Esophagus muscularis mucosa (tissue), 4 donors: ENCODE data around the gene LTBP1. TPM values are rescaled to one million over a fixed set of nuclear protein-coding genes. Genes with fewer than 3 reads are reported as not detected.
"Not testable (repeated sequence)": the region's sequence is repeated elsewhere in the genome, so short reads cannot be mapped to it uniquely, and the experiment has no call there.

ENCODE experiments used
- DNase-seq: peaks from one replicate; pipeline ENCODE4 v3.0.0-alpha.2; 2017; ENCODE audit errors: extremely low spot score
- H3K27ac ChIP-seq, 4 donors: fragments of 200-600 bp; sonication (generic); replicated peaks in 1 of 4; 1 replicate in 3 of 4; 2 replicates in 1 of 4; pipeline ENCODE4 v1.5.1; 2016 to 2019; ENCODE audit warnings: mild to moderate bottlenecking in 1 of 4
- H3K27me3 ChIP-seq, 4 donors: fragments of 200-600 bp; sonication (generic); one replicate each; pipeline versions ENCODE4 v1.5.1 to v1.6.0; 2016 to 2019
- H3K36me3 ChIP-seq, 4 donors: fragments of 200-600 bp; sonication (generic); one replicate each; pipeline ENCODE4 v1.5.1; 2016 to 2019
- H3K4me1 ChIP-seq, 4 donors: fragments of 200-600 bp; sonication (generic); one replicate each; pipeline ENCODE4 v1.5.1; 2016 to 2019
- H3K4me3 ChIP-seq, 4 donors: fragments of 200-600 bp; sonication (generic); 1 replicate in 2 of 4; 2 replicates in 2 of 4; pipeline ENCODE4 v1.5.1; 2016 to 2019; ENCODE audit warnings: mild to moderate bottlenecking in 4 of 4, moderate library complexity in 1 of 4
- H3K9me3 ChIP-seq, 4 donors: fragments of 200-600 bp; sonication (generic); 1 replicate in 3 of 4; 2 replicates in 1 of 4; pipeline ENCODE4 v1.5.1; 2016 to 2019
- EP300 ChIP-seq: sonication (generic); formaldehyde crosslinking; IDR thresholded peaks from one replicate; pipeline ENCODE4 v1.6.1; 2017; ENCODE audit warnings: antibody characterized with exemption
- POLR2A ChIP-seq: fragments of 450-650 bp; IDR thresholded peaks from one replicate; pipeline ENCODE4 v1.6.1; 2017; ENCODE audit warnings: antibody characterized with exemption, moderate library complexity, mild to moderate bottlenecking, low read depth
- POLR2AphosphoS5 ChIP-seq, 2 donors: sonication (generic); formaldehyde crosslinking; IDR thresholded peaks; one replicate each; pipeline ENCODE4 v1.6.1; 2017; ENCODE audit warnings: antibody characterized with exemption in 2 of 2
- WGBS: methylation state at CpG from one replicate; pipeline ENCODE4 v1.1.5; 2018; 5-methylcytosine and 5-hydroxymethylcytosine counted together
- intact Hi-C: fragments of 100-400 bp; cut with DNase I; formaldehyde crosslinking; loops from one replicate; pipeline ENCODE4 v1.15.1; 2023
- total RNA-seq, 4 donors: library from RNA; depleted of rRNA; stranded (reverse); fragments of >200 nt; gene quantifications; one replicate each; pipeline versions ENCODE4 v1.1.0 to v1.2.1, GENCODE V29; 2016
- TF ChIP-seq, protein P1 (sequence below), 3 experiments: fragments of 200-600 bp in 2 of 3; fragments of 450-650 bp in 1 of 3; sonication (generic) in 2 of 3; IDR thresholded peaks; one replicate each; pipeline ENCODE4 v1.5.1; 2017 to 2019; ENCODE audit warnings: antibody characterized with exemption in 3 of 3, mild to moderate bottlenecking in 2 of 3, moderate library complexity in 1 of 3

Gene LTBP1
- total RNA-seq, 4 donors from 2014 or later, result 254 to 465 (median 368) TPM

DNA sequence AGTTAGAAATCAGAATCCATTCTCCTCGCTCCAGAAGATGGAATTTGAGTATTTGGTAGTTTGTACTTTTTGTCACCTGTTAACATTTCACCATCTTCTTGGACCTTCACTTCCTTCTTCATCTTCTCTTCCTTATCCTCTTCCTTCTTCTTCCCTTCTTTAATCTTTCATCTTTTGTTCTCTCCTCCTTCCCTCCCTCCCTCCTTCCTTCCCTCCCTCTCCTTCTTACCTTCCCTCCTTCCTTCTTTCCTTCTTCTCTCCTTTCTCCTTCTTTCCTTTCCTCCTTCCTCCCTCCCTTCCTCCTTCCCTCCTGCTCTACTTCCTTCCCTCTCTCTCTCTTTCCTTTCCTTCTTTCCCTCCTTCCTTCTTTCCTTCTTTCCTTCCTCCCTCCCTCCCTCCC is 31.1 kb upstream of the LTBP1 start:
- no peak for DNase-seq
- no peak overlapping the region for H3K4me3 ChIP-seq
- TF ChIP-seq, protein P1, sequence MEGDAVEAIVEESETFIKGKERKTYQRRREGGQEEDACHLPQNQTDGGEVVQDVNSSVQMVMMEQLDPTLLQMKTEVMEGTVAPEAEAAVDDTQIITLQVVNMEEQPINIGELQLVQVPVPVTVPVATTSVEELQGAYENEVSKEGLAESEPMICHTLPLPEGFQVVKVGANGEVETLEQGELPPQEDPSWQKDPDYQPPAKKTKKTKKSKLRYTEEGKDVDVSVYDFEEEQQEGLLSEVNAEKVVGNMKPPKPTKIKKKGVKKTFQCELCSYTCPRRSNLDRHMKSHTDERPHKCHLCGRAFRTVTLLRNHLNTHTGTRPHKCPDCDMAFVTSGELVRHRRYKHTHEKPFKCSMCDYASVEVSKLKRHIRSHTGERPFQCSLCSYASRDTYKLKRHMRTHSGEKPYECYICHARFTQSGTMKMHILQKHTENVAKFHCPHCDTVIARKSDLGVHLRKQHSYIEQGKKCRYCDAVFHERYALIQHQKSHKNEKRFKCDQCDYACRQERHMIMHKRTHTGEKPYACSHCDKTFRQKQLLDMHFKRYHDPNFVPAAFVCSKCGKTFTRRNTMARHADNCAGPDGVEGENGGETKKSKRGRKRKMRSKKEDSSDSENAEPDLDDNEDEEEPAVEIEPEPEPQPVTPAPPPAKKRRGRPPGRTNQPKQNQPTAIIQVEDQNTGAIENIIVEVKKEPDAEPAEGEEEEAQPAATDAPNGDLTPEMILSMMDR (IDR thresholded peaks at IDR 0.05), result no peak
- TF ChIP-seq EP300 (no peak), POLR2AphosphoS5 (IDR thresholded peaks at IDR 0.05) (no peak), POLR2A (no peak)
- no peaks in the 10 kb centered on the region for H3K27me3 ChIP-seq
- H3K9me3 ChIP-seq, result no peaks in the 10 kb centered on the region
- no peaks in the 10 kb centered on the region for H3K4me1 ChIP-seq
- no peaks in the 10 kb centered on the region for H3K36me3 ChIP-seq
- intact Hi-C loops, result no loop called here
- WGBS, result 98% methylated on average over 1 of the region's 1 CpG
- H3K27ac ChIP-seq, result no peak overlapping the region

DNA sequence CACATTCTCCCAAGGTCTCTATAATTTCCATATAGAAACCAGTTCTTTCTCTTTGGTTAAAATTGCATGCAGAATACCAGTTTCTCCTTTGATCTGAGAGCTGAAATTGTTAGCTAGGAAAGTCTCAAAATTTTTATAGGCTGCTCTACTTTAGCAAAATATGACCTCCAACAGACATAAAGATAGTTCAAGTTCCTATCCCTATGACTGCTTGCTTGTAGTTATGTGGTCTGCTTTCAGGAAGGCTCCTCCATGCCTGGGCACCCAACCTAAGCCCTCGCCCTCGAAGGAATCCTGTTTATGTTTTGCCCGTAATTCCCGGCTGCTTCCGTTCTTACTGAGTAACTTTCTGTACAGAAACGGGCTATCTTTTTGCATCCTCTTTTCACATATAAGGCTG is 28.0 kb upstream of the LTBP1 start:
- Histone ChIP-seq H3K27me3 (no peaks in the 10 kb centered on the region), H3K9me3 (no peaks in the 10 kb centered on the region), H3K27ac (no peak overlapping the region), H3K36me3 (no peaks in the 10 kb centered on the region), H3K4me3 (no peak overlapping the region), H3K4me1 (no peaks in the 10 kb centered on the region)
- no peak for DNase-seq
- no peak for TF ChIP-seq POLR2A
- TF ChIP-seq EP300, result no peak
- WGBS, result 87% methylated on average over 6 of the region's 6 CpGs
- intact Hi-C loops, result no loop called here

DNA sequence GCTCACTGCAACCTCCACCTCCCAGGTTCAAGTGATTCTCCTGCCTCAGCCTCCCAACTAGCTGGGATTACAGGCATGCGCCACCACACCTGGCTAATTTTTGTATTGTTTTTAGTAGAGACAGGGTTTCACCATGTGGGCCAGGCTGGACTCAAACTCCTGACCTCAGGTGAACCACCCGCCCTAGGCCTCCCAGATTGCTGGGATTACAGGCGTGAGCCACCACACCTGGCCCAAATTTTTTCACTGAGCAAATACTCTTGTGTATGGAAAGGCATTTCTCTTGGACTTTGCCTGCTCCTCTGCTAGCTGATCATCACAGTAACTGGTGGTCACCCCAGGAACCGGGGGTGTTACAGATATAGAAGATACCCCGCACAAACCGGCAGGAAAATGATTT is 26.9 kb upstream of the LTBP1 start:
- H3K27ac ChIP-seq, H3K36me3 ChIP-seq, H3K9me3 ChIP-seq, H3K4me1 ChIP-seq, DNase-seq, H3K27me3 ChIP-seq, intact Hi-C loops, H3K4me3 ChIP-seq: not testable (repeated sequence)
- 96% methylated on average over 6 of the region's 6 CpGs for WGBS

DNA sequence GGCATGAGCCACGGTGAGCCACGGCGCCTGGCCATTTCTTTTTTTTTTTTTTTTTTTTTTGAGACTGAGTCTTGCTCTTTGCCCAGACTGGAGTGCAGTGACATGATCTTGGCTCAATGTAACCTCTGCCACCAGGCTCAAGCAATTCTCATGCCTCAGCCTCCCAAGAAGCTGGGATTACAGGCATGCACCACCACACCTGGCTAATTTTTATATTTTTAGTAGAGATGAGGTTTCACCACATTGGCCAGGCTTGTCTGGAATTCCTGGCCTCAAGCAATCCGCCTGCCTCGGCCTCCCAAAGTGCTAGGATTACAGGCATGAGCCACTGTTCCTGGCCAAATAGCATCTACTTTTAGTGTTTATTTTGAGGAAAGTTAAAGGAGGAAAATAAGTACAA is 25.3 kb upstream of the LTBP1 start:
- H3K27me3 ChIP-seq, intact Hi-C loops, H3K36me3 ChIP-seq, H3K4me1 ChIP-seq, H3K9me3 ChIP-seq, H3K27ac ChIP-seq, H3K4me3 ChIP-seq, DNase-seq: not testable (repeated sequence)
- 95% methylated on average over 5 of the region's 5 CpGs for WGBS

DNA sequence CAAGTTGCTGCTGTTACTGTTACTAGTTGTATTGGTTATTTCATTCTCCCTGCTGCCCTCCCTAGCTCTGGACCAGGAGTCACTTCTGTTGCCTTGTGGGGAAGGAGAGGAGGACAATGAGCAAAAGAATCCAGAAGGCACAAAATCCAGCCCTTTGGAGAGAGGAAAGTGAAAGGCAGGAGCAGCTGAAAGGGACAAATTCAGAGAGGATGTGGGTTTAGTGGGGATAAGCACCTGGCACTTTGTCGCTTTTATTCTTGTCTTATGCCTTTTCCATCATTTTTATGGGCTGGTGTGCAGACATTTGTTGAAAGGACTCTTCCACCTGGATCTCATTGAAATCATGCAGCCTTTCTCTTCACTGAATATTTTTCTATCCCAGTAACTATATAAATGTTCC is 24.3 kb upstream of the LTBP1 start:
- WGBS, result 94% methylated on average over 1 of the region's 1 CpG
- H3K4me1 ChIP-seq, result no peaks in the 10 kb centered on the region
- no peak for DNase-seq
- H3K27ac ChIP-seq, result no peak overlapping the region
- H3K4me3 ChIP-seq, result no peak overlapping the region
- no peaks in the 10 kb centered on the region for H3K36me3 ChIP-seq
- no peaks in the 10 kb centered on the region for H3K9me3 ChIP-seq
- no peak for TF ChIP-seq POLR2AphosphoS5 (IDR thresholded peaks at IDR 0.05)
- no peak for TF ChIP-seq EP300
- TF ChIP-seq POLR2A, result no peak
- TF ChIP-seq, protein P1 (IDR thresholded peaks at IDR 0.05), result no peak
- intact Hi-C loops, result no loop called here
- no peaks in the 10 kb centered on the region for H3K27me3 ChIP-seq

DNA sequence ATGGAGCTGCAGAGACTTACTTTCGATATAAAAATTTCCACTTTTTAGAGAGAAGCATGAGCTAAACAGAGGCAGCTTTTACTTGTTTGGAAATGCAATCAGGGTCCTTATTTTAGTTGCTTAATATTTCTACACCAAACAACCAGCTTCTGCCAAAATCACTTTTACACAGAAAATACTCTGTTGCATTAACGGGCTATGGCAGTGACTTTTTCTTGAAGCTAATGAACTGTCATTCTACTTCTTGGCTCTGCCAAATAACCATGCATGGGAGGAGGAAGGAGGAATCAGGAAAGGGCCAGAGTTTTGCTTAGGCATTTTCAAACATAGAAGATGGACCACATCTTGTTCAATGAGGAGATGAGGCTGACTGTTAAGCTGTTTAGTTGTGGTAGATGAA is 23.6 kb upstream of the LTBP1 start:
- no peaks in the 10 kb centered on the region for H3K27me3 ChIP-seq
- H3K36me3 ChIP-seq, result no peaks in the 10 kb centered on the region
- no peak overlapping the region for H3K4me3 ChIP-seq
- no peaks in the 10 kb centered on the region for H3K4me1 ChIP-seq
- TF ChIP-seq POLR2A (no peak), EP300 (no peak), POLR2AphosphoS5 (IDR thresholded peaks at IDR 0.05) (no peak)
- TF ChIP-seq, protein P1 (IDR thresholded peaks at IDR 0.05), result no peak
- 70% methylated on average over 2 of the region's 2 CpGs for WGBS
- no peak for DNase-seq
- H3K9me3 ChIP-seq, result no peaks in the 10 kb centered on the region
- intact Hi-C loops, result no loop called here
- no peak overlapping the region for H3K27ac ChIP-seq
